GM12891 (cell line): ENCODE results near the gene RP2.

Experiments used
- POLR2A ChIP-seq: IDR thresholded peaks from 2 replicates; pipeline ENCODE4 v1.6.1; 2011; ENCODE audit warnings: low read depth, low read length, control low read depth
- POLR2AphosphoS5 ChIP-seq: IDR thresholded peaks from 2 replicates; pipeline ENCODE4 v1.6.1; 2011; ENCODE audit warnings: low read depth, low read length, control low read depth
- POU2F2 ChIP-seq: IDR thresholded peaks from 2 replicates; pipeline ENCODE4 v1.6.1; 2011; ENCODE audit warnings: low read depth, mild to moderate bottlenecking, control low read depth, low read length, moderate library complexity
- SPI1 ChIP-seq: IDR thresholded peaks from 2 replicates; pipeline ENCODE4 v1.6.1; 2011; ENCODE audit warnings: low read depth, low read length, control low read depth
- TAF1 ChIP-seq: IDR thresholded peaks from 2 replicates; pipeline ENCODE4 v1.6.1; 2011; ENCODE audit warnings: low read depth, low read length, control low read depth

- TF ChIP-seq POLR2AphosphoS5 (no peak), POLR2A (no peak), POU2F2 (no peak), SPI1 (no peak), TAF1 (no peak)
Measured at GRCh38 chrX:46922611-46923010, 85.8 kb downstream of the RP2 start.
